ENCODE measurements around the gene CRYGN.

DNA sequence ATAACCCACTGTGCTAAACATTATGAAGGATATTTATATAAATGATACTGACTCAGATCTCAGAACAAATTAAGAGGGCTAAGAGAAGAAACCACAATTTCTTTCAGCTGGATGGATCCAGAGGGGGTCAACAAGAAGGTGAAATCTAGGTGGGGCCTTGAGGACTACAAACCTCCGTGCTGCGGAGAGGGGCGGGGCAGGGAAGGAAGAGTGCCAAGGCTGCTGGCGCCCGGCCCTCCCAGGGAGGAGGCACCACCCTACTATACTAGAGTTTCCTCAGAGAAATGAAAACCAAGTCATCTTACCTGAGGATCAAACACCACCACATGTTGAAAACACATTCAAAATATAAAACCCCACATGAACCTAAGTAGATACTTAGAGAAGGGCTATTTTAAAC lies 29.3 kb upstream of the CRYGN start:
- TF ChIP-seq, protein P1, sequence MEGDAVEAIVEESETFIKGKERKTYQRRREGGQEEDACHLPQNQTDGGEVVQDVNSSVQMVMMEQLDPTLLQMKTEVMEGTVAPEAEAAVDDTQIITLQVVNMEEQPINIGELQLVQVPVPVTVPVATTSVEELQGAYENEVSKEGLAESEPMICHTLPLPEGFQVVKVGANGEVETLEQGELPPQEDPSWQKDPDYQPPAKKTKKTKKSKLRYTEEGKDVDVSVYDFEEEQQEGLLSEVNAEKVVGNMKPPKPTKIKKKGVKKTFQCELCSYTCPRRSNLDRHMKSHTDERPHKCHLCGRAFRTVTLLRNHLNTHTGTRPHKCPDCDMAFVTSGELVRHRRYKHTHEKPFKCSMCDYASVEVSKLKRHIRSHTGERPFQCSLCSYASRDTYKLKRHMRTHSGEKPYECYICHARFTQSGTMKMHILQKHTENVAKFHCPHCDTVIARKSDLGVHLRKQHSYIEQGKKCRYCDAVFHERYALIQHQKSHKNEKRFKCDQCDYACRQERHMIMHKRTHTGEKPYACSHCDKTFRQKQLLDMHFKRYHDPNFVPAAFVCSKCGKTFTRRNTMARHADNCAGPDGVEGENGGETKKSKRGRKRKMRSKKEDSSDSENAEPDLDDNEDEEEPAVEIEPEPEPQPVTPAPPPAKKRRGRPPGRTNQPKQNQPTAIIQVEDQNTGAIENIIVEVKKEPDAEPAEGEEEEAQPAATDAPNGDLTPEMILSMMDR (IDR thresholded peaks at IDR 0.05): no peak
- no peak for TF ChIP-seq POLR2A (IDR thresholded peaks at IDR 0.05)
